Right atrium auricular region (tissue), 2 donors: ENCODE results near the gene AP3S1. TPM values are rescaled to one million over a fixed set of nuclear protein-coding genes. Genes with fewer than 3 reads are reported as not detected.
"Not testable (repeated sequence)": the region's sequence is repeated elsewhere in the genome, so short reads cannot be mapped to it uniquely, and the experiment has no call there.

ENCODE experiments used
- DNase-seq: peaks from one replicate; pipeline ENCODE4 v3.0.0-alpha.2; 2019; ENCODE audit warnings: low spot score
- H3K27ac ChIP-seq, 2 donors: fragments of 200-600 bp; sonication (generic); 1 replicate in 1 of 2; 2 replicates in 1 of 2; pipeline ENCODE4 v1.5.1; 2016 to 2019
- H3K27me3 ChIP-seq, 2 donors: fragments of 200-600 bp; sonication (generic); one replicate each; pipeline versions ENCODE4 v1.5.1 to v1.6.0; 2017 to 2019
- H3K36me3 ChIP-seq: fragments of 200-600 bp; sonication (generic); one replicate; pipeline ENCODE4 v1.5.1; 2016
- H3K4me1 ChIP-seq, 2 donors: fragments of 200-600 bp; sonication (generic); one replicate each; pipeline versions ENCODE4 v1.5.1 to v1.6.0; 2017 to 2019
- H3K4me3 ChIP-seq, 2 donors: fragments of 200-600 bp; sonication (generic); 1 replicate in 1 of 2; 2 replicates in 1 of 2; pipeline ENCODE4 v1.5.1; 2017 to 2019; ENCODE audit warnings: mild to moderate bottlenecking in 1 of 2, moderate library complexity in 1 of 2
- H3K9me3 ChIP-seq, 2 donors: fragments of 200-600 bp; sonication (generic); one replicate each; pipeline ENCODE4 v1.5.1; 2019
- CTCF ChIP-seq, 2 donors: fragments of 200-600 bp; sonication (generic); IDR thresholded peaks; one replicate each; pipeline ENCODE4 v1.5.1; 2019; ENCODE audit warnings: antibody characterized with exemption in 2 of 2
- total RNA-seq, 2 donors: library from RNA; depleted of rRNA; stranded (reverse); fragments of >200 nt; gene quantifications; one replicate each; pipeline ENCODE4 v1.1.0, GENCODE V29; 2016

The AP3S1 gene
- total RNA-seq, 2 donors from 2014 or later: 50.1 to 63.4 TPM

- no peak for TF ChIP-seq CTCF (IDR thresholded peaks at IDR 0.05)
- Histone ChIP-seq H3K4me1 (no peaks in the 10 kb centered on the region), H3K4me3 (no peak overlapping the region), H3K27ac (no peak overlapping the region), H3K27me3 (no peaks in the 10 kb centered on the region), H3K9me3 (no peaks in the 10 kb centered on the region), H3K36me3 (no peaks in the 10 kb centered on the region)
- no peak for DNase-seq
Observed at GRCh38 chr5:115801984-115802383, 39.8 kb upstream of the AP3S1 start.

GRCh38 chr5:115806986-115807653, 34.6 kb upstream of the AP3S1 start:
- H3K4me1 ChIP-seq: no peaks in the 10 kb centered on the region
- H3K9me3 ChIP-seq: no peaks in the 10 kb centered on the region
- H3K36me3 ChIP-seq: no peaks in the 10 kb centered on the region
- no peak for TF ChIP-seq CTCF (IDR thresholded peaks at IDR 0.05)
- no peak overlapping the region for H3K27ac ChIP-seq
- H3K4me3 ChIP-seq: no peak overlapping the region
- no peak for DNase-seq
- H3K27me3 ChIP-seq: no peaks in the 10 kb centered on the region

GRCh38 chr5:115807654-115808052, 34.1 kb upstream of the AP3S1 start:
- H3K36me3 ChIP-seq: no peaks in the 10 kb centered on the region
- DNase-seq: no peak

GRCh38 chr5:115808066-115808465, 33.7 kb upstream of the AP3S1 start:
- H3K27ac ChIP-seq, DNase-seq, H3K4me1 ChIP-seq, H3K27me3 ChIP-seq, H3K9me3 ChIP-seq, H3K4me3 ChIP-seq, H3K36me3 ChIP-seq: not testable (repeated sequence)

More at GRCh38 chr5:115807654-115808052, 34.1 kb upstream of the AP3S1 start:
- H3K4me1 ChIP-seq: no peaks in the 10 kb centered on the region
- TF ChIP-seq CTCF (IDR thresholded peaks at IDR 0.05): no peak
- H3K4me3 ChIP-seq: no peak overlapping the region
- H3K27ac ChIP-seq: no peak overlapping the region
- no peaks in the 10 kb centered on the region for H3K9me3 ChIP-seq
- H3K27me3 ChIP-seq: no peaks in the 10 kb centered on the region

GRCh38 chr5:115809946-115810345, 31.8 kb upstream of the AP3S1 start:
- Histone ChIP-seq H3K27ac (no peak overlapping the region), H3K4me3 (no peak overlapping the region), H3K4me1 (no peaks in the 10 kb centered on the region), H3K36me3 (no peaks in the 10 kb centered on the region), H3K9me3 (no peaks in the 10 kb centered on the region), H3K27me3 (no peaks in the 10 kb centered on the region)
- TF ChIP-seq CTCF (IDR thresholded peaks at IDR 0.05): no peak
- DNase-seq: no peak

- Histone ChIP-seq H3K4me1 (peaks cover 0 to 6% of the 10 kb centered on the region in 2 donors), H3K27ac (no peak overlapping the region), H3K9me3 (no peaks in the 10 kb centered on the region), H3K4me3 (no peak overlapping the region), H3K36me3 (no peaks in the 10 kb centered on the region), H3K27me3 (peaks cover 0 to 3% of the 10 kb centered on the region in 2 donors)
- no peak for DNase-seq
- no peak for TF ChIP-seq CTCF (IDR thresholded peaks at IDR 0.05)
Observed at GRCh38 chr5:115810761-115811160, 31.0 kb upstream of the AP3S1 start.
